Kidney capillary endothelial cell (primary cell): ENCODE data around the gene TBX2.

Source experiments
- DNase-seq: peaks from one replicate; pipeline ENCODE4 v3.0.0-alpha.2; 2018; ENCODE audit warnings: low spot score

Gene TBX2

DNA sequence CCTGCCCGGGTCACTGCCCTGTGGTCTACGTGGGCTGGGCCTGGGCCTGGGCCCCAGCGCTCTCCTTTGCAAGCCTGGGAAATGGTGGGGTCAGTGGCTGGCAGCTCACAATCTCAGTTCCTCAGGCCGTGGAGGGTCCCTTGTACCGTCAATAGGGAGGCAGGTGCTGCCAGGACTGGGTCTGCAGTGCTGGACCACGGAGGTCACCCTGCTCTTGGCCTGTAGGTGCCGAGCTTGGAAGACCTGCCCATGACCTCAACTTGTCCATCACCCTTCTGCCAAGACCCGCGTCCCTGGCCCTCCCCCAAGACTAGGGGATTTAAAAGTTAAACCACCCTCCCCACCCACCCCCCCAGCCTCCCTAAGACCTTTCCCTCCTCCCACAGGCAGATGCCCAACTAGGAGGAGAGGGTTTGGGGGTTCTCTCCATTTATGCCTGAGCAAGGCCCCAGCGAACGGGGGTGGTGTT, 2.5 kb downstream of the TBX2 start:
- DNase-seq: no peak

GRCh38 chr17:61402978-61403800, 3.5 kb downstream of the TBX2 start:
- DNase-seq: no peak

GRCh38 chr17:61403801-61404662, 4.4 kb downstream of the TBX2 start:
- DNase-seq: no peak

DNA sequence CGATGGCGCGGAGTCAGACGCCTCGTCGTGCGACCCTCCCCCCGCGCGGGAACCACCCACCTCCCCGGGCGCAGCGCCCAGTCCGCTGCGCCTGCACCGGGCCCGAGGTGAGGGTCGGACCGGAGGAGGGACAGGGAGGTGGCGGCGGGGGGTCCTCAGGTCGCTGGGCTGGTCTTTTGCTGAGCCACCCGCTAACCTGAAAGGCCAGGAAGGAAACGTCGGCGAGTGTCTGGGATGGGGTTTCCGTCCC, 4.9 kb downstream of the TBX2 start:
- no peak for DNase-seq

GRCh38 chr17:61404913-61405685, 5.5 kb downstream of the TBX2 start:
- no peak for DNase-seq

GRCh38 chr17:61405686-61406536, 6.3 kb downstream of the TBX2 start:
- DNase-seq: no peak

DNA sequence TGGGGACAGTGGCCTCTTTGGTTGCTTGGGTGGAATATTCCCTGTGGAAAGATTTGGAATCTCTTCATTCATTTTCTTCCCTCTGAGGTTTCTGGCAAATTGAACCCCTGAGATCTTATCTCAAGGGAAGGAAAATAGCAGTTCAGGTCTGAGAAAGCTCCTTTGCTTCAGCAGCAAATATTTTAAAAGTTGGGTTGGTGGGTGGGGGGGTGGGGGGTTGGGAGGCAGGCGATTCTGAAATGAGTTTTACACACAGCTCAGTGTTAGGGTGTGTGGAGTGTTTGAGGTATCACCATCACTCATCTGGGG, 6.8 kb downstream of the TBX2 start:
- no peak for DNase-seq

DNA sequence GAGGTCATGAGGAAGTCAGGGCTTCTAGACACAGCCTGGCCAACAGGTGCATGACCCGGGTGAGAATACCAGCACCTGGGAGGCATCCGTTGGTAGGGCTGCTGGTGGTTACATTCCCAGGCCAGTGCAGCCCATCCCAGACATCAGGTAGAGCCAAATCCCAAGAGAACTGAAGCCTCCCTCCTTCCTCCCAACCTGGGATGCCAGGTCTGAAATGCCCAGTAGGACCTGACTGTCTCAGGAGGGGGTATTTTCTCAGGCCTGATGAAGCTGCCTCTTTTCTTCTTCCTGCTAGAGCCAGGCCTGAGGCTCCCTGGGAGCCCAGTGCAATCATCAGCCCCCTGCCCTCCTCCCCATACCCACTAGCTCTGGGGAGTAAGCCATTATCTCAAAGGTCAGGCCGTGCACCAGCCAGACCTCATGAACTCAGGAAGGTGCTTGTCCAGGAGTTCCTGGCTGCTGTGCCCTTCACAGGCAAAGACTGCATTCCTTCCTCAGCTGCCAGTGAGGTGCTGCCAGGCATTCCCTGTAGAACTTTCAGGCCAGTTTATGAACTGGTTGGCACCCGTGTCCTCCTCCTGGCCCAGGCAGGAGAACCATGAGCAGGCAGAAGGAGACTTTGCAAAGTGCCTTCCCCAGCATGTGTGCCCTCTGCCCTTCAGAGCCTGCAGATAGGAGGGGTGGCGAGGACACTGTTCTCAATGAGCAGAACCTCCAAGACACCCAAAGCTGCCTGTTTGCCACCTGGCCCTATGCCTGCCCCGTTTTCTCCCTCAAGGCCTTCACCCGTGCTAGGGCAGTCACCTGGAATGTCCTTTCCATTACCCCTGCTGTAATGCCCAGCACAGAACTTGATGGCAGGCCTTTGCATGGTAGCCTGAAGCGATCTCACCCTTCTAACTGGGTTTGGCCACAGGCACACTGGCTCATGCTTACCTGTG, 7.6 kb downstream of the TBX2 start:
- DNase-seq: no peak

GRCh38 chr17:61408151-61409041, 8.8 kb downstream of the TBX2 start:
- DNase-seq: no peak

GRCh38 chr17:61409301-61410112, 9.9 kb downstream of the TBX2 start:
- no peak for DNase-seq

- peak; percentile 63 for DNase-seq
Measured at GRCh38 chr17:61410141-61411010, 10.7 kb downstream of the TBX2 start.

DNA sequence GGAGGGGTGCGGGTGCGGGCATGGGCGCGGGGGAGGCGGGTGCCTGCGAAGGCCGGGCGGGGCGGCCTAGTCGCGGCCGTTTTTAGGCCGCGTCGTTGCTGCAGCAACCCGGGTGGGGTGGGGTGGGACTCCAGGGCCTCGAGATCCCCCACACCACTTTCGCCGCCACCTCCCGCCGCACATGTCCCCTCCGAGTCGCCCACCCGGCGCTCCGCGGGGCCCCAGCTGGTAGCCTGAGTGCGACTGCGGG, 11.3 kb downstream of the TBX2 start:
- DNase-seq: no peak

DNA sequence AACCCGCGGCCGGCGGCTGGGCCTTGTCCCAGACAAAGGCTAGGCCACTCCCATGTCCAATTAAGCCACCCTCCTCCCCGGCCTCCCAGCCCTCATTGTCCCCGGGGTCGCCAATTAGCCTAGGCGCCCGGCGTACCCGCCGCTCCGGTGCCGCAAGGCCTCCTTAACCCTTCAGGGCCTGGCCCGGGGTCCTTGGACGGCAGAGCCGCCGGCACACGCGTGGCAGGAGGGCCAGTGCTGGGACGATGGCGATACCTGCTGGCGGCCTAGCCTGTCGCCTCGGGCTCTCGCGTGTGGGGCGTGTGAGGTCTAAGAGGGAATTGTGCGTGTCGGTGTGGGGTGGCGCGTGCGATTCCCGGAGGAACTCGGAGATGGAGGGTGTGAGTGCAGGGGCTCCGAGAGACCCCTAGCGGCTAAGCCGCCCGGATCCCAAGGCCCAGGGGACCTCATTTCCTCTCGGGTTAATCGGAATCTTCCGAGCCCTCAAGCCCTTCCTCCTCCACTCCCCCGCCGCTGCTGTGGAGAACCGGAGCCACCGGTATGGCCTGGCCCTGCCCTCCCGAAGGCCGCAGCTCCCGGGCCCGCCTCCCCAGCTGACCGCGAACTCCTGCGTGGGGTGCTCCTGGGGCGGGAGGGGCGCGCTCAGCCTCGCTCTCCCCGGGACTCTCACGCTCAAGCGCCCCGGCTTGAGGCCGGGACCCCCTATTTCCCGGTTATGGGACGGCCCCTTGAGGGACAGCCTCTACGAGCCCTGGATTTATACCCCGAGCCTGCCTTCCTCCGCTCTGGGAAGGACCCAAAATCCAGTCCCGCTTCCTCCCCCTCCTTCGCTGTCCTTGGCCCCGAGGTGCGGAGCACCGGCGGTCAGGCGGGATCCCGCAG, 11.9 kb downstream of the TBX2 start:
- no peak for DNase-seq

GRCh38 chr17:61412143-61412859, 12.7 kb downstream of the TBX2 start:
- peak; percentile 66 for DNase-seq

DNA sequence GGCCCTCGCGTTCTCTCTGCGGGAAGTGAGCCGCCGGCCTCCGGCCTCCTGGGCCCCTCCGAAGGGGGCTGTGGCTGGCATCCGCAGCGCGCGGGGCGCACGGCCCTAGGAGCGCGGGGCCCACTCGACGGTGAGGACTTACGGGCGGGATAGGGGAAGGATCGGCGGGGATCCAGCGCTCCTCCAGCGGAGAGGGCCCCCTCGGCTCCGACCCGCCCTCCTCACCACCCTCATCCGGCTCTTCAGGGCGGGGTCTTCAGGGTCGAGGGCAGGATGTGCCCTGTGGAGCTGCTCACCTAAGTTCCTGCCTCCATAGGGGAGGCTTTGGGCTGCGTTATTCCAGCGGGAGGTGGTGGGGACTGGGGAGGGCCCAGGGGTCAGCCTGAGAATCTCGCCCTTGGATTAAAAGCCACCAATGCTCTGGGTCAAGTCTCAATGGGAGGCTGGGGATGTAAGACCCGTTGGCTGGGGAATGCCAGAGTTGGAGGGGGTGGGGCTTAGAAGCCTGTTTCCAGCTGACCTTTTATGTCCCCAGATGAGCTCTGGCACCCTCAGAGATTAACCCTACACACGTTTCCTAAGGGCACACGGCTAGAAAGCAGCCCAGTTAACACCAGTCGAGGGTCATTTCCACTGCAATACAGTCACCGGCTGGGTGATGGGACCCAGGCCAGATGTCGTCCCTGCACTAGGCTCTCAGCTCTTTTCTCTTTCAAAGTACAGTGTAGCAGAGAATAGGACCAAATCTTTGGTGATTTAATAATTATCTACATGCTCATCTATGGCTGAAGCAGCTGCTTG, 13.4 kb downstream of the TBX2 start:
- no peak for DNase-seq
